Right forelimb (tissue), 1 donor: ENCODE results near the gene CLEC17A.
"Not testable (repeated sequence)": the region's sequence is repeated elsewhere in the genome, so short reads cannot be mapped to it uniquely, and the experiment has no call there.

ENCODE experiments used
- DNase-seq: peaks from one replicate; pipeline ENCODE4 v3.0.0-alpha.2; 2018

Gene CLEC17A

GRCh38 chr19:14584372-14584771 is 1.5 kb downstream of the CLEC17A start:
- DNase-seq, result not testable (repeated sequence)

GRCh38 chr19:14585187-14585586 is 2.3 kb downstream of the CLEC17A start:
- DNase-seq, result not testable (repeated sequence)

- not testable (repeated sequence) for DNase-seq
Measured at GRCh38 chr19:14589433-14589832, 6.5 kb downstream of the CLEC17A start.

GRCh38 chr19:14595558-14595957 is 12.7 kb downstream of the CLEC17A start:
- DNase-seq, result no peak

- no peak for DNase-seq
Measured at GRCh38 chr19:14599548-14600147, 16.8 kb downstream of the CLEC17A start.

GRCh38 chr19:14603990-14604387 is 21.1 kb downstream of the CLEC17A start:
- DNase-seq, result no peak

- DNase-seq, result no peak
Measured at GRCh38 chr19:14606627-14607026, 23.7 kb downstream of the CLEC17A start.

GRCh38 chr19:14611051-14611450 is 28.2 kb downstream of the CLEC17A start:
- no peak for DNase-seq

GRCh38 chr19:14612242-14612641 is 29.4 kb downstream of the CLEC17A start:
- DNase-seq, result not testable (repeated sequence)

- DNase-seq, result no peak
Measured at GRCh38 chr19:14612657-14613056, 29.8 kb downstream of the CLEC17A start.

- not testable (repeated sequence) for DNase-seq
Measured at GRCh38 chr19:14613399-14614098, 30.7 kb downstream of the CLEC17A start.

GRCh38 chr19:14614099-14614412 is 31.2 kb downstream of the CLEC17A start:
- no peak for DNase-seq

GRCh38 chr19:14615623-14616022 is 32.7 kb downstream of the CLEC17A start:
- DNase-seq, result no peak

GRCh38 chr19:14616407-14616806 is 33.5 kb downstream of the CLEC17A start:
- no peak for DNase-seq

- DNase-seq, result no peak
Measured at GRCh38 chr19:14619404-14619803, 36.5 kb downstream of the CLEC17A start.

GRCh38 chr19:14624491-14624890 is 41.6 kb downstream of the CLEC17A start:
- DNase-seq, result not testable (repeated sequence)

GRCh38 chr19:14629557-14629956 is 46.7 kb downstream of the CLEC17A start:
- no peak for DNase-seq

- no peak for DNase-seq
Measured at GRCh38 chr19:14632286-14632685, 49.4 kb downstream of the CLEC17A start.

GRCh38 chr19:14639536-14640277 is 56.8 kb downstream of the CLEC17A start:
- no peak for DNase-seq

- no peak for DNase-seq
Measured at GRCh38 chr19:14648506-14648905, 65.6 kb downstream of the CLEC17A start.

GRCh38 chr19:14649020-14649419 is 66.1 kb downstream of the CLEC17A start:
- DNase-seq, result no peak

GRCh38 chr19:14650161-14650560 is 67.3 kb downstream of the CLEC17A start:
- DNase-seq, result no peak

GRCh38 chr19:14654786-14655560 is 72.1 kb downstream of the CLEC17A start:
- no peak for DNase-seq
